GM19438 (cell line): ENCODE data around the gene CCDC85B.
A peak's percentile ranks its signal among the peaks of the same experiment; 100 is the strongest.

ENCODE experiments used
- ATAC-seq: cut with Tn5 transposase; IDR thresholded peaks from one replicate; pipeline ENCODE4 v1.9.1; 2021; ENCODE audit warnings: low read depth; ENCODE audit not compliant: unreplicated experiment

CCDC85B gene

DNA sequence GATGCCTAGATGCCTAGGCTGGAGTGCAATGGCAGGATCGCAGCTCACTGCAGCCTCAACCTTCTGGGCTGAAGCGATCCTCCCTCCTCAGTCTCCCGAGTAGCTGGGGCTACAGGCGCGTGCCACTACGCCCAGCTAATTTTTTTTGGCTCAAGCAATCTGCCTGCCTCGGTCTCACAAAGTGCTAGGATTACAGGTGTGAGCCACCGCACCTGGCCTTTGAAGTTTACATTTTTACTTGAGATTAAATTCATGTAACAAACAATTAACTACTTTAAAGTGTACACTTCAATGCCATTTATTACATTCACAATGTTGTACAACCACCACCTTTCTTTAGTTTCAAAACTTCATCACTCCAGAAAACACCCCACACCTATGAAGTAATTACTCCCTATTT lies 13.2 kb downstream of the CCDC85B start:
- no peak for ATAC-seq

- no peak for ATAC-seq
Measured at GRCh38 chr11:65906602-65907001, 16.1 kb downstream of the CCDC85B start.

DNA sequence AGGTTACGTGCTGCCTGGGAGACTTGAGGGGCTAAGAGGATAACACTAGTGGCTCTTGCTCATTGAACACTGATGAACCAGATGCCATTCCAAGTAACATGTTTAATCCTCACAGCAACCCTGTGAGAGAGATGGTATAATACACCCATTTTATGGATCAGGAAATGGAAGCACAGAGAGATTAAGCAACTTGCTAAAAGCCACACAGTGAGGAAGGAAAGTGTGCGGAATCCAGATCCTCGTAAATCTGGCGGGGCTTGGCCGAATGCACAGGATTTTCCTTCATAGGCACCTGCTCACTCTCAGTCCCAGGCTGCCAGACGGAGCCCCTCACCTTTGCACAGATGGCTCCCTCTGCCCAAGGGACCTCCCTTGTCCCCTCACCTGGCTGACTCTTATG lies 17.4 kb downstream of the CCDC85B start:
- no peak for ATAC-seq

- ATAC-seq, result no peak
Measured at GRCh38 chr11:65911682-65912568, 21.5 kb downstream of the CCDC85B start.

DNA sequence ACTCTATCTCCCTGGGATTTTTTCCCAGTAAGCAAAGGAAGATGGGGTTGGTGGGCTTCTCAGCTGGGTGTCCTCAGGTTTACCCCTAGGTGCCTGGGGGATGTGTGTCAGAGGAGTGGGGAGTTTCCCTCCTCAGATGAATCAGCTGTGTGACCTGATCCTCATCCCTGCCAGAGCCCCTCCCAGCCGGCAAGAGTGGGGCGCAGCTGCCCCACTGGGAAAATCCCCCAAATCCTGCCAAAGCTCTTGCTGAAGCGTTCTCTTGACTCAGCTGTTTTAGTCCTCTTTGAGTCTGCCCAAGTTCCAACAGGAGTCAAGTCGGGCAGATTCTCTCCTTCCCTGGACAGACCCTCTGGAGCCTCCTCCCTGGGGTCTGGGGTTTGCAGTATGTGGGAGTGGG lies 22.4 kb downstream of the CCDC85B start:
- no peak for ATAC-seq

DNA sequence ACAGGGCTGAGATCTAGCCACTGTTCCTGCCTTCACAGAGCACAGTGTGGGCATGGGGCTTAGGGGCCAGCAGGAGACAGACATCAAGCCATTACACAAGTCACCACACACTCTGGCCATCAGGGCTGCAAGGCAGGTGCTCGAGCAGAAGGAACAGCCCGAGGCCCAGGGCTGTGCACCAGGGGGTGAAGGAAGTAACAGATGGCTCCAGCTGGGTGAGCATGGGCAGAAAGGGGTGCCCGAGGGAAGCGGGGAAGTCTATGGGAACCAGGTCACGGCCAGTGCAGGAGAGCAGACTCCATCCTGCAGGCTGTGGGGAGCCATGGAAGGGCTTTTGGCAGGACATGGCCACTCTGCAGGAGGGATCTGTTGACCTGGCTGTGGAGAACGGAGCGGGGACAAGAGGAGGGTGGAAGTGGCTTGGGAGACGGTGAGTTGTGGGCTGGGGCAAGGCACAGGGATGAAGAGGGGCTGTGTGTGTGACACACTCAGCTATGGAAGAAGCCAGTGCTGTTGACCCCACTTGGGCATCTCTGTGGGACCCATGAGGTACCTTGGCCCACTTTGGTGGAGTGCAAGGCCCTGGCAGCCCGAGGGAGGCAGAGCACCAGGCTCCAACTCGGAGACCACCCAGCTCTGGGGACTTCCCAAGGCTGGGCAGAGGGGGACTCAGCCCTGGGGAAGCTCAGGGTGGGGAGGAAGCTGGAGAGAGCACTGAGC lies 24.8 kb downstream of the CCDC85B start:
- ATAC-seq, result no peak

GRCh38 chr11:65915821-65916251 lies 25.4 kb downstream of the CCDC85B start:
- no peak for ATAC-seq

GRCh38 chr11:65916391-65916790 lies 25.9 kb downstream of the CCDC85B start:
- ATAC-seq, result no peak

- no peak for ATAC-seq
Measured at GRCh38 chr11:65917077-65917433, 26.6 kb downstream of the CCDC85B start.

DNA sequence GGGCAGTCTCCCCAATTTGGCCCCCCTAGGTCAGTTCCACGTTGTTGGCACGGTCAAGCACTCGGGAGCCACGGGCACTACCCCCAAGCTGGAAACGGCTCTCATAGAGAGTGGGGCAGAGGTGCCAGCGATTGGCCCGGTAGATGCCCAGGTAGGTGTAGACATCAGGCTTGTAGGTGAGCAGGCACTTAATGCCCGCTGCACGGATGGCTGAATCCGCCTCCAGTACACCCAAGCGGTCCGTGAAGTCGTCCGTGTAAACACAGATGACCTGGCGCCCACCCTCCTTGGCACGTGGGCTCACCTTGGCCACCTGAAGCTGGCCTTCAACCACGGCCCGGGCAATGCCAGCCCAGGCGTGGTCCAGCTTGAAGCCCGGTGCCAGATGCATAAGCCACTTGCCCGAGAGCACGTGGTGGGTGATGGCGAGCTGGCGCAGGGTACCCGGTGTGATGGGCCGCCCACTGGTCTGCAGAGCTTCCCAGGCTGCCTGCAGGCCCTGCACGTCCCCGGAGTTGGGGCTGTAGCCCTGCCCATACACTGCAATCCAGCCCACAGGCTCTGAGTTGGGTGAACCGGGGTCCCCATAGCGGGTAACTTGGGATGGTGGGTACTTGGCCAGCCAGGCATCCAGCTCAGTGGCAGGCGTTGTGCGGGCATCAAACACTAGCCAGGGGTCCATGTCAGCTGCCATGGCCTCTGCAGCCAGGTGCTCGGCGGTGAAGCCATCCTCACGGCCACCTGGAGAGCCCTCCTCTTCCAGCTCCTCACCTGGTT lies 27.1 kb downstream of the CCDC85B start:
- no peak for ATAC-seq

DNA sequence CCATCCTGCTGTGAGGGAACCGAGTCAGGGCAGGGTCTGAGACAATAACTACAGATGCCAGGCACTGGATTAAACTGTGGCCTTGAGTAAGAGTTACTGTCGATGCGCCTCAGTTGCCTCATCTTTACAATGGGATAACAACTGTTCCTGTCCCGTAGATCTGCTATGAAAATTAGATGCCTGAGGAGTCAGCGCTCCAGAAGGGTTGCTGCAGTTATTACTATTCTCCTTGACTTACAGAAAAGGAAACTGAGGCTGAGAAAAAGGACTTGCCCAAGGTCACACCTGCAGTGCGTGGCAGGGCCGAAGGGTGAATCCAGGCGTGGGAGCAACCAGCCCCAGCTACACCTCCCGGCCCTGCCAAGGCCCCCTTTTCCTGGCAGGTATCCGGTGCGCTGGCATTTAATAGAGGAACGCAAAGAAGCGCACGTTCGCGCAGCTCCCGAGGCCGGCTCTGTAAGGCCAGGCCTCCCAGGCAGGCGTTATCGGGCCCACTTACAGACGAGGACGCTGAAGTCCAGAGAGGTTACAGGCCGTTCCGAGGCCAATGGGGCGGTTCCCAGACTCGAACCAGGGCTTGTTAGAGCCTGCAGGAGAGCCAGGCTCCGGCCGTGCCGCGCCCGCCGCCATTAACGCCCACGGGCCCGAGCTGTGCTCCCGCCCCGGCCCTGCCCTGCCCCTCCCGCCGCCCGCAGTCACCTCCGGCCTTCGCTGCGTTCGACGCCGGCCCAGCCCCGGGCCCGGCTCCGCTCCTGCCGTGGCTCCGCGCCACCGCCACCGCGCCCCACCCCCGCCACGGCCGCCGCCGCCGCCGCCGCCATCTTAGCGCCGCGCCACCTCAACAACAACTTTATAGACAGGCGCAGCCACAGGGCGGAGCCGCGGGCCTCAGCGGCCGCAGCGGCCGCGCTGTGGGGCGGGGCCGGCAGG lies 28.0 kb downstream of the CCDC85B start, which contains the start of gene C11orf68:
Gene C11orf68, minus strand, starts transcription at position 852 of the 930 bp plus-strand sequence. Its CDS starts 31 bp downstream, at position 821.
- ATAC-seq, result peak; percentile 52

DNA sequence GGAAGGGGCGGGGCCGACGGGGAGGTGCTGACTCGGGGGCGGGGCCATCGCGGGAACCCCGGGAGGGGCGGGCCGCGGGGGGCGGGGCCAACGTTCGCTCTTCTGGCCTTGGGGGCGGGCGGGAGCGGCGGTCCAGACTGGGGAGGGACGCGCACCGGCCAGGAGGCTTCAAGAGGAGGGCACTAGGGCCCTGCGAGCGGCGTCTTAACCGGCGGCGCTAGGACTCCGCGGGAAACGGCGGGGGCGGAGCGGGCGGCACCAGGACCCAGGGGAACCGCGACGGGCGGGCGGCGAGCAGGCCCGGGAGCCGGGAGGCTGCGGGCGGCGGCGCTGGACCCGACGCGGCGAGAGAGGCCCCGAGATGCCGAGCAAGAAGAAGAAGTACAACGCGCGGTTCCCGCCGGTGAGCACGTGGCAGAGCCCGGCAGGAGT lies 28.7 kb downstream of the CCDC85B start, which contains the start of gene DRAP1:
Gene DRAP1, plus strand, starts transcription at position 286 of the 432 bp plus-strand sequence. Its CDS starts 76 bp downstream, at position 362.
- peak; percentile 77 for ATAC-seq

- peak; percentile 40 for ATAC-seq
Measured at GRCh38 chr11:65919573-65920371, 29.3 kb downstream of the CCDC85B start.

DNA sequence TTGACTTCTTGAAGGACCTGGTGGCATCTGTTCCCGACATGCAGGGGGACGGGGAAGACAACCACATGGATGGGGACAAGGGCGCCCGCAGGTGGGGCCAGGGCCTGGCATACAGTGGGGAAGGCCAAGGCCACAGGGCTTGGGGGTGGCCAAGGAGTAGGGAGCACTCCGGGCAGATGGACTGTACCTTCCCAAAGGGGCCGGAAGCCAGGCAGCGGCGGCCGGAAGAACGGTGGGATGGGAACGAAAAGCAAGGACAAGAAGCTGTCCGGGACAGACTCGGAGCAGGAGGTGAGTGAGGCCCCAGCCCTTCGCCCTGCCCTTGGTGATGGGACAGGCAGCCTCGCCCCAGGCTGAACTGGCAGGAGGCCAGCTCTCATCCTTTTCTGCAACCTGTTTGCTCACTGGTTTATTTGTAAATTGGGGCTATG lies 29.9 kb downstream of the CCDC85B start:
- ATAC-seq, result no peak

DNA sequence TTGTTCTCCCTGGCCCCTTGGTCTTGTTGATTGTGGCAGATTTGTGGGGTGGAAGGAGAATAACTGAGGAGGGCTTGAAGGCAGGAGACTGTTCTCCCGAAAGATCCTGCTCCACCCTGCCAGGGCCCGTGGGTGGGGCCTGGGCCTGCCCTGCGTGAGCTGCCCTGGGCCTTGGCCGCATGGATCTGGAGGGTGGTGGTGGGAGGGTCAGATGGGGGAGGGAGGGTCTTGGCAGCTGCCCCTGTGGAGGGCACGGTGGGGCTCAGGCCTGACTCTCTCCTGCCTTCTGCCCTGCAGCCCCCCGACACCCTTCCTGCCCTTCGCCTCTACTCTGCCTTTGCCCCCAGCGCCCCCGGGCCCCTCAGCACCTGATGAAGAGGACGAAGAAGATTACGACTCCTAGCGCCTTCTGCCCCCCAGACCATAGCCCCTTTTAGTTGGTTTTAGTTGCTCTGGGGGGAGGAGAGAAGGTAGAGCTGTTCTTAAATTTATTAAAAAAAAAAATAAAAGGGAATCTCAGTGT lies 30.6 kb downstream of the CCDC85B start:
- ATAC-seq, result no peak

DNA sequence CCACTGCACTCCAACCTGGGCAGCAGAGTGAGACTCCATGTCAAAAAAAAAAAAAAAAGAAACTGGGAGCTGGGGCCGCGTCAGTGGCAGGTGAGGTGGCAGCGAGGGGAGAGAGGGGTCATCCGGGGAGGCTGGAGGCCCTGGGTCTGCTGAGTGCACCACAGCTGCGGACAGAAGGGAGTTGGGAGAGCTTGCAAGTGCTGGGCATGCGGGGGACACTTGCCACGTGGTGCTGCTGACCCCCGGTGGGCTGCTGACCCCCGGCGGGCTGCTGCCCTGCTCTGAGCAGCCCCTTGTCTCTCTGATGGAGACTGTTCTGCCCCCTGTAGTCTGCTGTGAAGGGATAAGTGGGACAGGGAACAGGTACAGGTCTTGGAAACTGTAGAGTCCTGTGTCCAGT lies 31.4 kb downstream of the CCDC85B start:
- ATAC-seq, result no peak

GRCh38 chr11:65922565-65922964 lies 32.1 kb downstream of the CCDC85B start:
- no peak for ATAC-seq

DNA sequence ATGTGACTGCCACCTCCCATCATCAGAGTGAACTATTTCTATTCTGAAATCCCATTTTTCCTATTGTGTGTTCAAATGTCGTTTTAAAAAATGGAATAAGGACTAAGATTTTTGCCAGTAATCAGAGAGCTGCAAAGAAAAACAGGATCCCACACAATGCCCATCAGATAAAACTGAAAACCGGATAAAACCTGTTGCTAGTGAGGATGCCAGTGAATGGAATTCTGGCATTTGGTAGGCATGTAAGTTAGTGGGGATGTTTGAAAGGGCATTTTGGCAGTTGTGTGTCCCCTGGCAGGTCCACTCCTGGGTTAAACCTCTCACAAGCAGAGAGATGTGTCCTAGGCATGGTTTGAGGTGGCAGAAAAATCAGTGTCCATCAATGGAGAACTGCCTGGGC lies 34.9 kb downstream of the CCDC85B start:
- ATAC-seq, result no peak
